Fibroblast of the aortic adventitia (primary cell): ENCODE data around the gene REV3L. TPM values are rescaled to one million over a fixed set of nuclear protein-coding genes. Genes with fewer than 3 reads are reported as not detected.

ENCODE experiments used
- DNase-seq: peaks from one replicate; pipeline ENCODE4 v3.0.0-alpha.2; 2010; ENCODE audit warnings: low read depth
- H3K4me3 ChIP-seq: 2 replicates; pipeline ENCODE4 v1.5.1; 2011; ENCODE audit warnings: low read depth, mild to moderate bottlenecking, control low read depth, low read length, moderate library complexity
- total RNA-seq: library from RNA; depleted of rRNA; stranded (reverse); fragments of >200 nt; gene quantifications from 2 replicates; pipeline ENCODE4 v1.2.3, GENCODE V29; 2012; ENCODE audit warnings: low replicate concordance
- TF ChIP-seq, protein P1 (sequence below): IDR thresholded peaks from 2 replicates; pipeline ENCODE4 v1.5.1; 2011; ENCODE audit warnings: mild to moderate bottlenecking, low read length, control low read depth, inconsistent platforms; ENCODE audit not compliant: insufficient read depth

REV3L gene
- total RNA-seq, 1 donor = 77.4 TPM

DNA sequence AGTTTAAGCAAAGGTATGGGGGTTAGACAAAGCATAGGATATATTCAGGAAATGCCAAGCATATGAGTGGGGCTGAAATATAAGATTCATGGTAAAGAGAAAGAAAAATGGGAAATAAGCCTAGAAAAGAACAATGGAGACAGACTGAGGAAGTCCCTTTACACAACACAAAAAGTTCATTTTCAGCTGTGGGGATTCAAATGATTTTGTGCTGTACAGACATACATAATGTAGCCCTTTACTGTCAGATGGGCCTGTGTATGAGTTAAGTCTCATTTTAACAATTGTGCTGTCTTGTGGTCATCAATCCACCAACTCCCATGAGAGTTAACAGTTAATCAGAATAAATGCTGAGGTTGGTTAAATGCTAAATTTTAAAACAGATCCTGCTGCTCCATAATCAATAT, 37.2 kb downstream of the REV3L start:
- peak; percentile 29 for DNase-seq
- TF ChIP-seq, protein P1, sequence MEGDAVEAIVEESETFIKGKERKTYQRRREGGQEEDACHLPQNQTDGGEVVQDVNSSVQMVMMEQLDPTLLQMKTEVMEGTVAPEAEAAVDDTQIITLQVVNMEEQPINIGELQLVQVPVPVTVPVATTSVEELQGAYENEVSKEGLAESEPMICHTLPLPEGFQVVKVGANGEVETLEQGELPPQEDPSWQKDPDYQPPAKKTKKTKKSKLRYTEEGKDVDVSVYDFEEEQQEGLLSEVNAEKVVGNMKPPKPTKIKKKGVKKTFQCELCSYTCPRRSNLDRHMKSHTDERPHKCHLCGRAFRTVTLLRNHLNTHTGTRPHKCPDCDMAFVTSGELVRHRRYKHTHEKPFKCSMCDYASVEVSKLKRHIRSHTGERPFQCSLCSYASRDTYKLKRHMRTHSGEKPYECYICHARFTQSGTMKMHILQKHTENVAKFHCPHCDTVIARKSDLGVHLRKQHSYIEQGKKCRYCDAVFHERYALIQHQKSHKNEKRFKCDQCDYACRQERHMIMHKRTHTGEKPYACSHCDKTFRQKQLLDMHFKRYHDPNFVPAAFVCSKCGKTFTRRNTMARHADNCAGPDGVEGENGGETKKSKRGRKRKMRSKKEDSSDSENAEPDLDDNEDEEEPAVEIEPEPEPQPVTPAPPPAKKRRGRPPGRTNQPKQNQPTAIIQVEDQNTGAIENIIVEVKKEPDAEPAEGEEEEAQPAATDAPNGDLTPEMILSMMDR = no peak
- no peak overlapping the region for H3K4me3 ChIP-seq

DNA sequence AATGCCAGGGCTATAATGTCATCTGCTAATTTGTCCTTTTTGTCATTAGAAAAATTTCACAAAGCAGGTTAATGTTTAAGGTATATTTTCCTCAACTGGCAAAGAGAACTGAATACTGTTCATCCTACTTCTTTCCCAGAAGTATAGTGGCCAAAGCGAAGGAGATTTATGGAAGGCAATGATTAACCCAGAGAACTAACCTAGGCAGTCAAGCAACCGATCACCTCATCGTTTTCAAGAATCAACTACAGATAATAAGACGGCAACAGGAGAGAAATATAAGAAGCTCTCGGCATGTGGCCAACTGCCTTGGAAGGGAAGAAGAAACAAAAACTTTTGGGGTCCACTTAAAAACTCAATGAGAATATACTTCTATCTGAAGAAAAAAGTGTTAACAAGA, 38.2 kb downstream of the REV3L start:
- DNase-seq = no peak
- TF ChIP-seq, protein P1 = no peak
- H3K4me3 ChIP-seq = no peak overlapping the region

DNA sequence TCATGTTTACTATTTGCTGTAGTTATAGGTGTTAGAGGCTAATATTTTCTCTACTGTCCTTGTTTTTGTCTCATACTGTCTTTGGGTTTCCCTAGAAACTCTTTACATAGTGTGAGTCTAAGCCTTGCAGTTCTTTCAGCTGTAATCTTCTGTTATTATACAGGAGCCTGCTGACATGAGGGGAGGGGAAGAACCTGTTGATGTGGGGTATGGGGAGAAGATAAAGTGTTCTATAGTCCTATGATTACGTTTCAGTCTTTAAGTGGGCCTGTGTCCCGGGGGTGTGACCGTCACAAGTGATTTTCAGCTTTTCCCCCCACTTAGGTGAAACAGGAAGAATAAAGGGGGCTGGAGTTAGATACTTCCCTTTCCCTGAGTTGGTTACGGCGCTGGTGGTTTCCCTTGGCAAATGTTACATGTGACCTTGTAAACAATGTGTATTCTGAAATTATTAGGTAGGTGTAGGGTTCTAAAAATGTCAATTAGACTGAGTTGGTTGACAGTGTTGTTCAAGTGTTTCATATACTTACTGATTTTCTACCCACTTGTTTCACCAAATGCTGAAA, 41.3 kb downstream of the REV3L start:
- DNase-seq = no peak
- no peak overlapping the region for H3K4me3 ChIP-seq
- TF ChIP-seq, protein P1 = no peak

DNA sequence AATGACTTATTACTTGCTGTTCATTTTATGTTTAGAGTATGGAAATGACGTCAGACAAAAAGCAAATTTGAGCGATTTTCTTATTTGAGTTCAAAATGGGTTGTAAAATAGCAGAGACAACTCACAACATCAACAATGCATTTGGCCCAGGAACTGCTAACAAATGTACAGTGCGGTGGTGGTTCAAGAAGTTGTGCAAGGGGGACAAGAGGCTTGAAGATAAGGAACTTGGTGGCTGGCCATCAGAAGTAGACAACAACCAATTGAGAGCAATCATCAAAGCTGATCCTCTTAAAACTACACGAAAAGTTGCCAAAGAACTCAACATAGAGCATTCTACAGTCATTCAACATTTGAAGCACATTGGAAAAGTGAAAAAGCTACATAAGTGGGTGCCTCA, 43.8 kb downstream of the REV3L start:
- no peak overlapping the region for H3K4me3 ChIP-seq
- no peak for DNase-seq
- TF ChIP-seq, protein P1 = no peak

DNA sequence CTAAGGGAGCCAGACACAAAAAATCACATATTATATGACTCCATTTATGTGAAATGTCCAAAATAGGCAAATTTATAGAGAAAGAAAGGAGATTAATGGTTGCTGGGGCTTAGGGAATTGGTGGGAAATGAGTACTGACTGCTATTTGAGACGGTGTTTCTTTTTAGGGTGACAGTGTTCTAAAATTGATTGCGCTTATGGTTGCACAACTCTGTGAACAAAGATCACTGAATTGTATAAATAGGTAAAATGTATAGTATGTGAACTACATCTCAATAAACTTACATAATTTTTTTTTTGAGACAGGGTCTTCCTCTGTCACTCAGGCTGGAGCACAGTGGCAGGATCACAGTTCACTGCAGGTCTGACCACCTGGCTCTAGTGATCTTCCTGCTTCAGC, 45.4 kb downstream of the REV3L start:
- no peak for DNase-seq
- TF ChIP-seq, protein P1 = no peak

DNA sequence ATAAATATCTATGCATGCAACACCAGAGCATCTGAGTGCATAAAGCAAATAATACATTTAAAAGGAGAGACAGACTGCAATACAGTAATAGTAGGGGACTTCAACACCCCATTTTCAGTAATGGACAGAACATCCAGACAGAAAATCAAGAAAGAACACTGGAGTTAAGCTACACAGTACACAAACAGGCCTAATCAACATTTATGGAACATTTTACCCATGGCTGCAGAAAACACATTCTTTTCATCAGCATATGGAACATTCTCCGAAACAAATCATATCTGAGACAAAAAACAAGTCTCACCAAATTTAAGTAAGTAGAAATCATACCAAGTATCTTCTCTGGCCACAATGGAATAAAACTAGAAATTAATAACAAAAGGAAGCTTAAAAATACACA, 50.5 kb downstream of the REV3L start:
- H3K4me3 ChIP-seq = no peak overlapping the region
- TF ChIP-seq, protein P1 = no peak
- DNase-seq = no peak

More for the DNA sequence above, 45.4 kb downstream of the REV3L start:
- H3K4me3 ChIP-seq = no peak overlapping the region
